Adrenal gland (tissue), 19 donors: ENCODE results near the gene FAM90A26. TPM values are rescaled to one million over a fixed set of nuclear protein-coding genes. Genes with fewer than 3 reads are reported as not detected.
A peak's percentile ranks its signal among the peaks of the same experiment; 100 is the strongest.
"Not testable (repeated sequence)": the region's sequence is repeated elsewhere in the genome, so short reads cannot be mapped to it uniquely, and the experiment has no call there.

Source experiments
- DNase-seq, 7 donors: peaks; one replicate each; pipeline ENCODE4 v3.0.0-alpha.2; 2019 to 2020
- H3K27ac ChIP-seq, 5 donors: fragments of 200-600 bp; sonication (generic) in 4 of 5; 1 replicate in 3 of 5; 2 replicates in 2 of 5; pipeline versions ENCODE4 v1.5.1 to v1.8.0; 2016 to 2020; ENCODE audit warnings: mild to moderate bottlenecking in 1 of 5
- H3K27me3 ChIP-seq: fragments of 200-600 bp; 2 replicates; pipeline ENCODE4 v1.8.0; 2021
- H3K36me3 ChIP-seq, 2 donors: fragments of 200-600 bp; replicated peaks in 1 of 2; 1 replicate in 1 of 2; 2 replicates in 1 of 2; pipeline versions ENCODE4 v1.5.1 to v1.8.0; 2018 to 2022
- H3K4me1 ChIP-seq, 2 donors: fragments of 200-600 bp; replicated peaks in 1 of 2; 1 replicate in 1 of 2; 2 replicates in 1 of 2; pipeline versions ENCODE4 v1.5.1 to v1.8.0; 2018 to 2021
- H3K4me3 ChIP-seq, 4 donors: fragments of 200-600 bp; sonication (generic) in 3 of 4; one replicate each; pipeline ENCODE4 v1.5.1; 2016 to 2018
- H3K9me3 ChIP-seq, 3 donors: fragments of 200-600 bp; sonication (generic) in 1 of 3; replicated peaks in 1 of 3; 1 replicate in 2 of 3; 2 replicates in 1 of 3; pipeline versions ENCODE4 v1.5.1 to v1.8.0; 2016 to 2021
- CTCF ChIP-seq, 6 experiments: fragments of 450-650 bp in 4 of 6; fragments of 200-600 bp in 2 of 6; sonication (generic) in 1 of 6; IDR thresholded peaks; 1 replicate in 5 of 6; 2 replicates in 1 of 6; pipeline versions ENCODE4 v1.5.1 to v1.8.0; 2016 to 2021; ENCODE audit warnings: antibody characterized with exemption in 6 of 6, mild to moderate bottlenecking in 2 of 6, moderate library complexity in 1 of 6
- WGBS, 4 donors: extraction: QIAGEN DNeasy Blood & Tissue Kit in 2 of 4; methylation state at CpG; one replicate each; pipeline versions ENCODE4 v1.1.5 to v1.1.7; 2013 to 2017; 5-methylcytosine and 5-hydroxymethylcytosine counted together
- intact Hi-C, 2 donors: fragments of 100-400 bp; cut with DNase I; formaldehyde crosslinking; loops; one replicate each; pipeline versions ENCODE4 v1.14.1 to v1.15.0; 2022 to 2023
- long read RNA-seq, 10 donors: library from polyadenylated mRNA in 3 of 10; unstranded in 2 of 10; stranded (forward) in 1 of 10; transcript quantifications; one replicate each; pipeline ENCODE4 v2.0.0 and lab custom pipeline, GENCODE V29; 2021 to 2026
- polyA plus RNA-seq, 3 donors: library from polyadenylated mRNA; stranded (reverse); fragments of 200-250 nt in 2 of 3; fragments of 350-450 nt in 1 of 3; fragmentation: Illumina TruSeq in 1 of 3; extraction: RNeasy Lipid Tissue Mini Kit (QIAGEN cat#74804) in 1 of 3; gene quantifications; one replicate each; pipeline ENCODE4 v1.2.3, GENCODE V29; 2013 to 2014
- total RNA-seq, 9 donors: library from RNA; depleted of rRNA in 4 of 9; stranded (reverse); fragments of >200 nt in 4 of 9; fragments of 120-200 nt in 1 of 9; fragmentation: NEBNext Ultra II Directional in 1 of 9; extraction: Animal tissue kit (Norgen Biotek cat#: 25700) in 1 of 9; gene quantifications; one replicate each; pipeline versions ENCODE4 v1.1.0 to v1.2.4, GENCODE V29; 2013 to 2023
- donor health status: healthy with polysubstance abuse.
- donor health status: Bipolar disorder and iron deficiency.
- donor health status: DM: yes; HTN: yes; CAD: no.
- donor health status: DM: no; HTN: no; CAD: no.
- donor health status: DM: no; HTN: no; CAD: no.
- donor health status: DM: yes; HTN: yes; CAD: no.

Gene FAM90A26
- total RNA-seq (not detected), polyA plus RNA-seq (not detected)
- long read RNA-seq, donor 1 = 0 reads
- long read RNA-seq, donor 2 = 0 reads
- long read RNA-seq, donor 3 = 0 reads
- long read RNA-seq, donor 4 = 0 reads
- long read RNA-seq, donor 5 = 0 reads
- long read RNA-seq, donor 6 = 0 reads
- long read RNA-seq, donor 7 = 0 reads
- long read RNA-seq, donor 8 = 0 reads
- long read RNA-seq, donor 9 = 0 reads
- long read RNA-seq, donor 10 = 0 reads

- H3K27me3 ChIP-seq, H3K4me1 ChIP-seq, H3K4me3 ChIP-seq, H3K27ac ChIP-seq, H3K36me3 ChIP-seq, DNase-seq, H3K9me3 ChIP-seq, intact Hi-C loops: not testable (repeated sequence)
- 74% methylated on average over 10 of the region's 11 CpGs; no CpG with 5 or more reads in 3 of the 4 donors for WGBS, 4 donors
Measured at GRCh38 chr4:9169791-9170459, at the start of gene FAM90A26. Gene FAM90A26 (plus strand): TSS chr4:9170409. CDS start chr4:9173173, 2,764 bp downstream.

DNA sequence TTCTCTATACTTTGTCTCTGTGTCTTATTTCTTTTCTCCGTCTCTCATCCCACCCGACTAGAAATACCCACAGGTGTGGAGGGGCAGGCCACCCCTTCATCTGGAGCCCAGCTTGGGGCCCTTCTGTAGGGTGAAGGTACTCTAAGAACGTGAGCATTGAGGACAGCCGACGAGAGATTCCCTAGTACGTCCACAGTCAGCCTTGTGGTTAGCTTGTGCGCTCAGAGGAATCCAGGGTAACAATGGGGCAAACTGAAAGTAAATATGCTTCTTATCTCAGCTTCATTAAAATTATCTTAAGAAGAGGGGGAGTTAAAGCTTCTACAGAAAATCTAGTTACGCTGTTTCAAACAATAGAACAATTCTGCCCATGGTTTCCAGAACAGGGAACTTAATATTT is 47.5 kb upstream of the FAM90A26 start:
- H3K27ac ChIP-seq, DNase-seq, H3K4me1 ChIP-seq, intact Hi-C loops, H3K4me3 ChIP-seq, H3K27me3 ChIP-seq, H3K36me3 ChIP-seq, H3K9me3 ChIP-seq: not testable (repeated sequence)
- WGBS, 4 donors = 48 to 68% (median 57%) methylated on average over 8 of the region's 8 CpGs

DNA sequence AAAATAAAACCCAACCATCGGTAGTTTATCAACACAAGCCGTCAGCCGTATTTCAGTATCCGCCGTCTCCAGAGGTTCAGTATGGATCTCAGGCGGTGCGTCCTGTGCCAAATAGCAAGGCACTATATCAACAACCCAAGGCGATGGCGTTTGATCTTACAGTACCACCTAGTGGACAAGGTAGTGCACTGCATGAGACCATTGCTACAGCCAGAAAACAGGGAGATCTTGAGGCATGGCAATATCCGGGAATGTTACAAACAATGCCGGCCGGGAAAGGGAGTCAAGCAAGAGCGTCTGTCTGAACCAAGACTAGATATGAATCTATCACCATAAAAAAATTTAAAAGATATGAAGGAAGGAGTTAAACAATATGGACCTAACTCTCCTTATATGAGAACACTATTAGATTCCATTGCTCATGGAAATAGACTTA is 46.6 kb upstream of the FAM90A26 start:
- peak; percentile 57 to 92 (median 76) for TF ChIP-seq CTCF (IDR thresholded peaks at IDR 0.05)
- H3K4me1 ChIP-seq, H3K4me3 ChIP-seq, H3K36me3 ChIP-seq, H3K27me3 ChIP-seq, H3K27ac ChIP-seq, intact Hi-C loops, H3K9me3 ChIP-seq: not testable (repeated sequence)
- peak; percentile 34 to 77 (median 47) for DNase-seq
- 0 to 4% (median 1%) methylated on average over 13 of the region's 13 CpGs for WGBS, 4 donors

DNA sequence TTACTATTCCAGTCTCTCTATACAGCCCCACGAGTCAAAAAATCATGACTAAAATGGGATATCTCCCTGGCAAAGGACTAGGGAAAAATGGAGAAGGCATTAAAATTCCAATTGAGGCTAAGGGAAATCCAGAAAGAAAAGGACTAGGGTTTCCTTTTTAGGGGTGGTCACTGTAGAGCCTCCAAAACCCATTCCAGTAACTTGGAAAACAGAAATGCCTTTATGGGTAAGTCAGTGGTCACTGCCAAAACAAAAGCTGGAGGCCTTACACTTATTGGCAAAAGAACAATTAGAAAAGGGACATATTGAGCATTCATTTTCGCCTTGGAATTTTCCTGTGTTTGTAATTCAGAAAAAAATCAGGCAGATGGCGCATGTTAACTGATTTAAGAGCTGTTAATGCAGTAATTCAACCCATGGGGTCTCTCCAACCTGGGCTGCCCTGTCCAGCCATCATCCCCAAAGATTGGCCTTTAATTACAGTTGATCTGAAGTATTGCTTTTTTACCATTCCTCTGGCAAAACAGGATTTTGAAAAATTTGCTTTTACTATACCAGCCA is 44.5 kb upstream of the FAM90A26 start:
- H3K4me1 ChIP-seq, H3K27ac ChIP-seq, intact Hi-C loops, H3K36me3 ChIP-seq, H3K4me3 ChIP-seq, DNase-seq, H3K9me3 ChIP-seq, H3K27me3 ChIP-seq: not testable (repeated sequence)
- 69 to 74% (median 70%) methylated on average over 3 of the region's 3 CpGs for WGBS, 4 donors

- H3K4me3 ChIP-seq, H3K36me3 ChIP-seq, H3K27me3 ChIP-seq, H3K27ac ChIP-seq, intact Hi-C loops, H3K9me3 ChIP-seq, H3K4me1 ChIP-seq: not testable (repeated sequence)
- 27 to 32% (median 29%) methylated on average over 5 to 7 of the region's 7 CpGs for WGBS, 4 donors
- peak in 4 of 7 donors; percentile 13 to 57 (median 36) for DNase-seq
Measured at GRCh38 chr4:9131420-9131819, 38.8 kb upstream of the FAM90A26 start.

DNA sequence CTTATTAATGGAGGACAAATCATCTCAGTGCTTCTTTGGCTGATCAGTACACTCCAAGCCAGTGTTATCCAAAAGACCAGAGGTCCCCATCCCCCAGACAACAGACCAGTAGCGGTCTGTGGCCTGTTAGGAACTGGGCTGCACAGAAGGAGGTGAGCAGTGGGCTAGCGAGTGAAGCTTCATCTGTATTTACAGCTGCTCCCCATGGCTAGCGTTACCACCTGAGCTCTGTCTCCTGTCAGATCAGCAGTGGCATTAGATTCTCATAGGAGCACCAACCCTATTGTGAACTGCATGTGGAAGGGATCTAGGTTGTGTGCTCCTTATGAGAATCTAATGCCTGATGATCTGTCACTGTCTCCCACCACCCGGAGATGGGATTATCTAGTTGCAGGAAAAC is 37.4 kb upstream of the FAM90A26 start:
- DNase-seq, H3K36me3 ChIP-seq, H3K4me1 ChIP-seq, H3K9me3 ChIP-seq, H3K4me3 ChIP-seq, H3K27ac ChIP-seq, H3K27me3 ChIP-seq, intact Hi-C loops: not testable (repeated sequence)
- WGBS, 4 donors = 89 to 95% (median 93%) methylated on average over 2 to 4 of the region's 4 CpGs

- H3K9me3 ChIP-seq, DNase-seq, H3K27ac ChIP-seq, H3K4me3 ChIP-seq, intact Hi-C loops, H3K4me1 ChIP-seq, H3K27me3 ChIP-seq, H3K36me3 ChIP-seq: not testable (repeated sequence)
- WGBS, 4 donors = 82 to 91% (median 85%) methylated on average over 5 of the region's 5 CpGs
Measured at GRCh38 chr4:9134011-9134410, 36.2 kb upstream of the FAM90A26 start.

- H3K27me3 ChIP-seq, H3K4me3 ChIP-seq, H3K4me1 ChIP-seq, H3K36me3 ChIP-seq, H3K9me3 ChIP-seq, H3K27ac ChIP-seq, intact Hi-C loops: not testable (repeated sequence)
- WGBS, 4 donors = 51 to 60% (median 58%) methylated on average over 7 to 12 of the region's 12 CpGs
- peak in 5 of 7 donors; percentile 28 to 86 (median 50) for DNase-seq
Measured at GRCh38 chr4:9134556-9134955, 35.7 kb upstream of the FAM90A26 start.

DNA sequence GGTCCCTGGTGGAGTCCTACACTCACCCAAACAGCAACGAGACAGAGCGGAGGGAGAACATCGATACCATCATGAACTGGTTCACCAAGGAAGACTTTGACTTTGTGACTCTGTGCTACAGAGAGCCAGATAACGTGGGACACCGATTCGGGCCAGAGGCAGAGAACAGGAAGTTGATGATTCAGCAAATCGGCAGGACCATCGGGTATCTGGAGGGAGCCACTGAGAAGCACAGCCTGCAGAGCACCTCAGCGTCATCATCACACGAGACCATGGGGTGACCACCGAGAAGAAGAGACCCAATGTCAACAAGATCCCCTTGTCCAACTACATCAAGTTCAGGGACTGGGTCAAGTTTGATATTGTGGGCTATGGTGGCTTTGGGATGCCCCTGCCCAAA is 29.2 kb upstream of the FAM90A26 start:
- 87 to 94% (median 91%) methylated on average over 11 of the region's 11 CpGs for WGBS, 4 donors
- H3K27me3 ChIP-seq, H3K9me3 ChIP-seq, H3K4me1 ChIP-seq, H3K27ac ChIP-seq, H3K36me3 ChIP-seq, H3K4me3 ChIP-seq, DNase-seq, intact Hi-C loops: not testable (repeated sequence)

- H3K9me3 ChIP-seq, DNase-seq, H3K36me3 ChIP-seq, H3K4me3 ChIP-seq, intact Hi-C loops, H3K4me1 ChIP-seq, H3K27ac ChIP-seq, H3K27me3 ChIP-seq: not testable (repeated sequence)
- 80 to 91% (median 83%) methylated on average over 5 to 6 of the region's 6 CpGs for WGBS, 4 donors
Measured at GRCh38 chr4:9142786-9143185, 27.4 kb upstream of the FAM90A26 start.
